ENCODE data around the gene FAM124B. TPM values are rescaled to one million over a fixed set of nuclear protein-coding genes. Genes with fewer than 3 reads are reported as not detected.

FAM124B gene
- polyA plus RNA-seq, 1 of the 3 experiments (the other 2 are of a cell fraction), result not detected

- WGBS (ENCODE audit: low lambda C conversion rate), result 84% methylated on average over 8 of the region's 8 CpGs
- H3K27me3 ChIP-seq (ENCODE audit: insufficient read depth), result no peaks in the 10 kb centered on the region; the same call in 1 of the 2 replicates
- no peaks in the 10 kb centered on the region for H4K20me1 ChIP-seq (ENCODE audit: insufficient read depth)
- no peak for TF ChIP-seq CTCF (IDR thresholded peaks at IDR 0.05)
- no peak for TF ChIP-seq RAD21 (IDR thresholded peaks at IDR 0.05; ENCODE audit: low read length)
- TF ChIP-seq YY1 (IDR thresholded peaks at IDR 0.05; ENCODE audit: low read depth), result no peak
- TF ChIP-seq FOXM1 (IDR thresholded peaks at IDR 0.05; ENCODE audit: low read depth), result no peak
- TF ChIP-seq PBX3 (IDR thresholded peaks at IDR 0.05), result no peak
- TF ChIP-seq RXRA (IDR thresholded peaks at IDR 0.05; ENCODE audit: borderline replicate concordance, low read depth), result no peak
- no peak overlapping the region for H3K4me2 ChIP-seq
- no peaks in the 10 kb centered on the region for H3F3A ChIP-seq (replicated peaks; ENCODE audit: insufficient read depth)
- no peaks in the 10 kb centered on the region for H3K9me3 ChIP-seq
- H3K4me3 ChIP-seq (ENCODE audit: low read depth in 2 of 2, low read length in 1 of 2), result no peak overlapping the region
- H3K4me1 ChIP-seq (ENCODE audit: control insufficient read depth in 1 of 2, insufficient read depth in 2 of 2, low read depth in 1 of 2, low read length in 1 of 2), result peaks cover 0 to 5% of the 10 kb centered on the region in 2 experiments; a peak in 1 of 4 replicates
- H2AFZ ChIP-seq (ENCODE audit: low read depth), result no peak overlapping the region
- no peaks in the 10 kb centered on the region for H3K36me3 ChIP-seq (replicated peaks in 1 of 2; ENCODE audit: control insufficient read depth in 1 of 2, insufficient read depth in 2 of 2, low read length in 1 of 2)
- ChIA-PET POLR2A (no interaction called here), CTCF (interaction anchor here (1.0 to 2.4 kb wide), 3 partner anchors 11 to 246 kb away, joined by 3 to 11 read pairs (median 7); no protein-coding TSS in a partner anchor)
- H3K9ac ChIP-seq, result no peak overlapping the region
- H3K79me2 ChIP-seq (ENCODE audit: insufficient read depth), result no peaks in the 10 kb centered on the region
- H3K9me2 ChIP-seq, result no peaks in the 10 kb centered on the region
- no peak overlapping the region for H3K27ac ChIP-seq (ENCODE audit: low read depth in 2 of 2, low read length in 1 of 2)
- no peak for DNase-seq
These were observed 1.6 kb downstream of the FAM124B start for GRCh38 chr2:224400174-224400810.

GRCh38 chr2:224398289-224398688 lies 3.6 kb downstream of the FAM124B start:
- Histone ChIP-seq H3K4me2 (no peak overlapping the region), H2AFZ (ENCODE audit: low read depth) (no peak overlapping the region), H4K20me1 (ENCODE audit: insufficient read depth) (no peaks in the 10 kb centered on the region), H3K9me2 (no peaks in the 10 kb centered on the region), H3K27me3 (ENCODE audit: insufficient read depth) (no peaks in the 10 kb centered on the region; the same call in 1 of the 2 replicates), H3K4me3 (ENCODE audit: low read depth in 2 of 2, low read length in 1 of 2) (no peak overlapping the region), H3K9ac (no peak overlapping the region), H3F3A (replicated peaks; ENCODE audit: insufficient read depth) (no peaks in the 10 kb centered on the region), H3K9me3 (no peaks in the 10 kb centered on the region), H3K27ac (ENCODE audit: low read depth in 2 of 2, low read length in 1 of 2) (no peak overlapping the region), H3K4me1 (ENCODE audit: control insufficient read depth in 1 of 2, insufficient read depth in 2 of 2, low read depth in 1 of 2, low read length in 1 of 2) (peaks cover 0 to 2% of the 10 kb centered on the region in 2 experiments; a peak in 1 of 4 replicates), H3K79me2 (ENCODE audit: insufficient read depth) (no peaks in the 10 kb centered on the region), H3K36me3 (replicated peaks in 1 of 2; ENCODE audit: control insufficient read depth in 1 of 2, insufficient read depth in 2 of 2, low read length in 1 of 2) (no peaks in the 10 kb centered on the region)
- POLR2A ChIA-PET, result no interaction called here
- 62% methylated on average over 3 of the region's 3 CpGs for WGBS (ENCODE audit: low lambda C conversion rate)
- no peak for DNase-seq
- CTCF ChIA-PET, result interaction anchor here (1.3 kb wide), 1 partner anchor 30 kb away, joined by 3 read pairs; no protein-coding TSS in a partner anchor
- TF ChIP-seq JUND (IDR thresholded peaks at IDR 0.05) (no peak), CHD2 (IDR thresholded peaks at IDR 0.05; ENCODE audit: low read length, partially characterized antibody) (no peak), MEF2A (IDR thresholded peaks at IDR 0.05; ENCODE audit: borderline replicate concordance, low read depth) (no peak), TAF1 (IDR thresholded peaks at IDR 0.05; ENCODE audit: borderline replicate concordance, low read depth, low read length) (no peak), RFX5 (IDR thresholded peaks at IDR 0.05; ENCODE audit: low read length) (no peak), CTCF (IDR thresholded peaks at IDR 0.05) (no peak), FOSL2 (IDR thresholded peaks at IDR 0.05; ENCODE audit: borderline replicate concordance, low read depth) (no peak), GABPA (IDR thresholded peaks at IDR 0.05; ENCODE audit: low read depth) (no peak), EP300 (IDR thresholded peaks at IDR 0.05; ENCODE audit: borderline replicate concordance in 1 of 2, low read depth in 1 of 2, low read length in 1 of 2) (no peak), RAD21 (IDR thresholded peaks at IDR 0.05; ENCODE audit: low read length) (no peak), IRF3 (IDR thresholded peaks at IDR 0.05; ENCODE audit: low read depth, low read length) (no peak), RXRA (IDR thresholded peaks at IDR 0.05; ENCODE audit: borderline replicate concordance, low read depth) (no peak), TCF12 (IDR thresholded peaks at IDR 0.05) (no peak), TEAD4 (IDR thresholded peaks at IDR 0.05; ENCODE audit: borderline replicate concordance, insufficient read depth) (no peak), ZBTB33 (IDR thresholded peaks at IDR 0.05; ENCODE audit: borderline replicate concordance, low read depth) (no peak)
